ENCODE results near the gene CIAO1.

GRCh38 chr2:96241227-96241626 is 24.8 kb upstream of the CIAO1 start:
- TF ChIP-seq POLR2AphosphoS5 (IDR thresholded peaks at IDR 0.05) (no peak), POLR2A (IDR thresholded peaks at IDR 0.05) (no peak)

Measured in prostate gland (tissue), 1 donor.